ENCODE data around the gene VCX2. TPM values are rescaled to one million over a fixed set of nuclear protein-coding genes. Genes with fewer than 3 reads are reported as not detected.

Gene VCX2
- total RNA-seq: not detected in 2 replicates

GRCh38 chrX:8171169-8171568 lies at the start of gene VCX2:
Gene VCX2 (minus strand): TSS chrX:8171267. CDS start chrX:8170643, 624 bp downstream.

Other genes with a start within 250 kb of the VCX2 start
- 5.7 and 21.0 TPM in 2 replicates for gene PNPLA4, start 243.9 kb downstream of the VCX2 start, total RNA-seq